Transverse colon (tissue), 4 donors: Measurements from ENCODE around the gene TEX12. TPM values are rescaled to one million over a fixed set of nuclear protein-coding genes. Genes with fewer than 3 reads are reported as not detected.
"Not testable (repeated sequence)": the region's sequence is repeated elsewhere in the genome, so short reads cannot be mapped to it uniquely, and the experiment has no call there.

ENCODE experiments used
- DNase-seq: peaks from one replicate; pipeline ENCODE4 v3.0.0-alpha.2; 2019
- H3K27ac ChIP-seq, 4 donors: fragments of 200-600 bp; sonication (generic); 2 replicates each; pipeline ENCODE4 v1.5.1; 2016 to 2018; ENCODE audit warnings: inconsistent platforms in 4 of 4
- H3K27me3 ChIP-seq: fragments of 200-600 bp; sonication (generic); 2 replicates; pipeline ENCODE4 v1.5.1; 2017; ENCODE audit warnings: inconsistent platforms
- H3K36me3 ChIP-seq, 4 donors: fragments of 200-600 bp; sonication (generic); 2 replicates each; pipeline ENCODE4 v1.5.1; 2017 to 2019; ENCODE audit warnings: inconsistent platforms in 4 of 4
- H3K4me1 ChIP-seq, 4 donors: fragments of 200-600 bp; sonication (generic); 2 replicates each; pipeline ENCODE4 v1.5.1; 2017 to 2020; ENCODE audit warnings: inconsistent platforms in 4 of 4
- H3K4me3 ChIP-seq, 4 donors: fragments of 200-600 bp; sonication (generic); 1 replicate in 1 of 4; 2 replicates in 3 of 4; pipeline versions ENCODE4 v1.5.1 to v1.6.1; 2017 to 2019; ENCODE audit warnings: inconsistent platforms in 4 of 4
- H3K9me3 ChIP-seq, 2 donors: fragments of 200-600 bp; sonication (generic); 2 replicates each; pipeline ENCODE4 v1.5.1; 2017 to 2019; ENCODE audit warnings: inconsistent platforms in 2 of 2
- CTCF ChIP-seq, 5 experiments: fragments of 200-600 bp in 3 of 5; fragments of 450-650 bp in 2 of 5; sonication (generic) in 3 of 5; IDR thresholded peaks; 1 replicate in 2 of 5; 2 replicates in 3 of 5; pipeline ENCODE4 v1.5.1; 2016 to 2017; ENCODE audit warnings: antibody characterized with exemption in 5 of 5, inconsistent platforms in 3 of 5, mild to moderate bottlenecking in 2 of 5, moderate library complexity in 1 of 5
- EP300 ChIP-seq: sonication (generic); formaldehyde crosslinking; IDR thresholded peaks from one replicate; pipeline ENCODE4 v1.6.1; 2017; ENCODE audit warnings: antibody characterized with exemption, low read depth
- POLR2A ChIP-seq: fragments of 450-650 bp; IDR thresholded peaks from one replicate; pipeline ENCODE4 v1.6.1; 2016; ENCODE audit warnings: antibody characterized with exemption, mild to moderate bottlenecking, moderate library complexity
- POLR2AphosphoS5 ChIP-seq, 3 donors: sonication (generic); formaldehyde crosslinking; IDR thresholded peaks; one replicate each; pipeline ENCODE4 v1.6.1; 2016; ENCODE audit warnings: antibody characterized with exemption in 3 of 3
- WGBS, 2 donors: methylation state at CpG; one replicate each; pipeline ENCODE4 v1.1.5; 2018; ENCODE audit warnings: low coverage in 1 of 2; 5-methylcytosine and 5-hydroxymethylcytosine counted together
- in situ Hi-C, 4 donors: fragments of 200-750 bp; cut with MboI; loops; one replicate each; pipeline versions ENCODE4 v1.15.0 to v1.15.1; 2017; ENCODE audit warnings: low sequenced_read_pairs in 3 of 4, low pct_ligation_motif_present in 1 of 4, low pct_unique_long_range_greater_than_20kb in 1 of 4
- intact Hi-C: fragments of 100-400 bp; cut with DNase I; formaldehyde crosslinking; loops from one replicate; pipeline ENCODE4 v1.15.1; 2023; ENCODE audit warnings: low total_unique reads
- total RNA-seq, 4 donors: library from RNA; depleted of rRNA; stranded (reverse); fragments of >200 nt; gene quantifications; one replicate each; pipeline ENCODE4 v1.1.0, GENCODE V29; 2016

The TEX12 gene
- total RNA-seq, 4 donors from 2014 or later = 0.96 to 1.3 TPM; not detected in 2

GRCh38 chr11:112186304-112186703 is 19.1 kb downstream of the TEX12 start:
- H3K9me3 ChIP-seq = no peaks in the 10 kb centered on the region
- no peaks in the 10 kb centered on the region for H3K36me3 ChIP-seq
- in situ Hi-C loops = no loop called here
- intact Hi-C loops = no loop called here
- H3K27ac ChIP-seq = no peak overlapping the region
- H3K4me3 ChIP-seq = no peak overlapping the region
- H3K27me3 ChIP-seq = no peaks in the 10 kb centered on the region
- no peak for DNase-seq
- no peaks in the 10 kb centered on the region for H3K4me1 ChIP-seq
- no peak for TF ChIP-seq POLR2A
- TF ChIP-seq CTCF (IDR thresholded peaks at IDR 0.05) = no peak
- TF ChIP-seq EP300 = no peak
- no peak for TF ChIP-seq POLR2AphosphoS5 (IDR thresholded peaks at IDR 0.05)

GRCh38 chr11:112195113-112195512 is 27.9 kb downstream of the TEX12 start:
- H3K27ac ChIP-seq, H3K4me1 ChIP-seq, intact Hi-C loops, H3K9me3 ChIP-seq, DNase-seq, H3K4me3 ChIP-seq, H3K27me3 ChIP-seq, in situ Hi-C loops, H3K36me3 ChIP-seq: not testable (repeated sequence)
- WGBS, 2 donors = 71 to 84% methylated on average over 6 to 11 of the region's 11 CpGs

- Histone ChIP-seq H3K27me3 (no peaks in the 10 kb centered on the region), H3K36me3 (no peaks in the 10 kb centered on the region), H3K9me3 (no peaks in the 10 kb centered on the region), H3K4me3 (no peak overlapping the region), H3K27ac (no peak overlapping the region), H3K4me1 (no peaks in the 10 kb centered on the region)
- no peak for DNase-seq
- TF ChIP-seq POLR2A = no peak
- TF ChIP-seq POLR2AphosphoS5 (IDR thresholded peaks at IDR 0.05) = no peak
- TF ChIP-seq EP300 = no peak
- no peak for TF ChIP-seq CTCF (IDR thresholded peaks at IDR 0.05)
- intact Hi-C loops (no loop called here), in situ Hi-C loops (no loop called here)
- WGBS, 2 donors = 42 to 48% methylated on average over 2 of the region's 2 CpGs
Measured at GRCh38 chr11:112195951-112196351, 28.8 kb downstream of the TEX12 start.

- H3K4me1 ChIP-seq = no peaks in the 10 kb centered on the region
- no peak for TF ChIP-seq POLR2A
- TF ChIP-seq CTCF (IDR thresholded peaks at IDR 0.05) = no peak
- no peak for TF ChIP-seq EP300
- TF ChIP-seq POLR2AphosphoS5 (IDR thresholded peaks at IDR 0.05) = no peak
- H3K27ac ChIP-seq = no peak overlapping the region
- H3K4me3 ChIP-seq = no peak overlapping the region
- WGBS, 2 donors = 97% methylated on average over 2 of the region's 2 CpGs; no CpG with 5 or more reads in 1 of the 2 donors
- no peak for DNase-seq
- in situ Hi-C loops = no loop called here
- intact Hi-C loops = no loop called here
- no peaks in the 10 kb centered on the region for H3K36me3 ChIP-seq
- no peaks in the 10 kb centered on the region for H3K9me3 ChIP-seq
- H3K27me3 ChIP-seq = no peaks in the 10 kb centered on the region
Measured at GRCh38 chr11:112196519-112197087, 29.4 kb downstream of the TEX12 start.

GRCh38 chr11:112199101-112199500 is 31.9 kb downstream of the TEX12 start:
- H3K27ac ChIP-seq, in situ Hi-C loops, intact Hi-C loops, H3K4me1 ChIP-seq, H3K27me3 ChIP-seq, H3K4me3 ChIP-seq, H3K9me3 ChIP-seq, H3K36me3 ChIP-seq, DNase-seq: not testable (repeated sequence)
- 83 to 92% methylated on average over 2 to 4 of the region's 4 CpGs for WGBS, 2 donors
